ENCODE data around the gene SLC16A14.

Gene SLC16A14

DNA sequence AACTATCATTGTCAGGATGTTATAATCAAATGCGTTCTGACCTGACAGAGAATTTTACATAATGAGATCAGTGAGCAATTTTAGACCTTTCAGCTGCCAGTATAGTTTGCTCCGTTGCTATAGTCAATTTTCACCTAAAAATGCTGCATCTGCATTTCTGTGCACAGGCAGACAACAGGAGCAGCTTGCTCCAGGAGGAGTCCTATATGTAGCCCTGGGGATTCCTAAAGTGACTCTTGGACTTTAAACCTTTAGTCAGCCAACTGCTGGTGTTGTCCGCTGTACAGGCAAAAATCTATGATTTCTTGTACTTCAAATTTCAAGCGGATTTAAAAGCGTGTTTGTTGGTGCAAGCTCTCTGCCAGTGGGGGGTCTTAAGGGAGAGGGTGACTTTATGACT is 25.7 kb downstream of the SLC16A14 start:
- FAIRE-seq (no peak), DNase-seq (ENCODE audit: low spot score) (no peak)

GRCh38 chr2:230042195-230042594 is 26.5 kb downstream of the SLC16A14 start:
- DNase-seq (ENCODE audit: low spot score): no peak
- no peak for FAIRE-seq

DNA sequence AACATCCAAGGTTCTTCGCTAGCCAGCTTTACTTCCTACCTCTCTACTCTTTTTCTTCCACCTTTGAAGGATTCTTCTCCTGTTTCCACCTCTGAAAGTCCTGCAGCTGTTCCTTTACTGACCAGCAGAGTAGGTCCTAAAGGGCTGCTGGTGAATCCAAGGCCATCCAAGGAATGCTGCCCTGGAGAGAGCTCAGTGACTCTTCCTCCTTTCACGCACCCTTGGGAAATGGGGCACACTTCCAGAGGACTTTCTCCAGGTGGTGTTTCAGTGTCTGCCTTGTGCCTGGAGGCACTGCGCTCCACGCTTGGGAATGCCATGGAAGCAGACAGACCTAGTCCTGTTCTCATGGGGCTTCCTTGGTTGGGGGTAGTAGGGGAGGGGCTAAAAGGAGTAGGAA is 45.4 kb downstream of the SLC16A14 start:
- FAIRE-seq (no peak), DNase-seq (ENCODE audit: low spot score) (no peak)

GRCh38 chr2:230019742-230020141 is 49.0 kb downstream of the SLC16A14 start:
- DNase-seq (ENCODE audit: low spot score) (no peak), FAIRE-seq (no peak)

- no peak for FAIRE-seq
- no peak for DNase-seq (ENCODE audit: low spot score)
Observed at GRCh38 chr2:230018153-230018552, 50.6 kb downstream of the SLC16A14 start.

GRCh38 chr2:230016844-230017243 is 51.9 kb downstream of the SLC16A14 start:
- FAIRE-seq (peak; percentile 4), DNase-seq (ENCODE audit: low spot score) (no peak)

DNA sequence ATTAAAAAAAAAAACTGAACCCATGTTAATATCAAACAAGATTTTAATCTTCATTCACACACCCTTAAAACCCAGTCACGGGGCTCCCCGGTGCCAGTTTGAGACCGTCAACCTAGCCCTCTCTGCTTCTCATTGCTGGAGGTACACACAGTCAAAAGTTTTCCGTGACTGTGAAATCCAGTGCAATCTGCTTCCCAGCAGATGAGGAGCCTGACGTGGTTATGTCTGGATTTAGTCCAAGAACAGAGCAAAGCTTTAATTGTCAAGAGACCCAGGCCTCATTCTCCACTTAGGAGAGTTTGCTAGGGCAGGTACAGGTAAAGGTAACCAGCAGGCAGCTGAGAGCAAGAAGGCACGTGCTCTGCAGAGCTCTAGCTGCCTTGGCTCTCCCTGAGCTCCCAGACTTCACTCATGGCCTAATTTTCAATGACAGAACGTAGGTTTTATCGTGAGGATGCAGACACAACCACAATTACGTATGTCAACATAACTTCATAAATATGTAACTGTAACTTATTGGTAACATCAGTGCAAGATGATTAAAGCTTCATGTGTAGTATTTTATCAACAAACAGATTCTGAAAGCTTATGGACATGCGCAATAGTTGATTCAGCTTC is 56.3 kb downstream of the SLC16A14 start:
- DNase-seq (ENCODE audit: low spot score) (no peak), FAIRE-seq (no peak)

DNA sequence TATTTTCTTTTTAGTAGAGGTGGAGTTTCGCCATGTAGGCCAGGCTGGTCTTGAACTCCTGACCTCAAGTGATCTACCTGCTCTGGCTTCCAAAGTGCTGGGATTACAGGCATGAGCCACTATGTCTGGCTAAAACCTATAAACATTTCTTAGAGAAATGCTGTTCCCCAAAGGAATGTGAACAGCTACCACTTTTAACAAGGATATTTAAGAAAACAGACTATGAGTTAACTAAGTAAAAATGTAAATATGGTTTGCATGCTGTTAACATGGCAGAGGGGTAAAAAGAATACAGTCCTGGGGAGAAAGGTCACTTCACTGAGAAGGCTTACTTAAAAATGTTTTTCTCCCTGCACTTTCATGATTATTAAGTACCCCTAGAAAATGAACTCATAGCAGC is 57.1 kb downstream of the SLC16A14 start:
- FAIRE-seq (no peak), DNase-seq (ENCODE audit: low spot score) (no peak)

GRCh38 chr2:230010501-230010900 is 58.2 kb downstream of the SLC16A14 start:
- DNase-seq (ENCODE audit: low spot score) (no peak), FAIRE-seq (no peak)

GRCh38 chr2:230008708-230009066 is 60.0 kb downstream of the SLC16A14 start:
- no peak for DNase-seq (ENCODE audit: low spot score)
- no peak for FAIRE-seq

DNA sequence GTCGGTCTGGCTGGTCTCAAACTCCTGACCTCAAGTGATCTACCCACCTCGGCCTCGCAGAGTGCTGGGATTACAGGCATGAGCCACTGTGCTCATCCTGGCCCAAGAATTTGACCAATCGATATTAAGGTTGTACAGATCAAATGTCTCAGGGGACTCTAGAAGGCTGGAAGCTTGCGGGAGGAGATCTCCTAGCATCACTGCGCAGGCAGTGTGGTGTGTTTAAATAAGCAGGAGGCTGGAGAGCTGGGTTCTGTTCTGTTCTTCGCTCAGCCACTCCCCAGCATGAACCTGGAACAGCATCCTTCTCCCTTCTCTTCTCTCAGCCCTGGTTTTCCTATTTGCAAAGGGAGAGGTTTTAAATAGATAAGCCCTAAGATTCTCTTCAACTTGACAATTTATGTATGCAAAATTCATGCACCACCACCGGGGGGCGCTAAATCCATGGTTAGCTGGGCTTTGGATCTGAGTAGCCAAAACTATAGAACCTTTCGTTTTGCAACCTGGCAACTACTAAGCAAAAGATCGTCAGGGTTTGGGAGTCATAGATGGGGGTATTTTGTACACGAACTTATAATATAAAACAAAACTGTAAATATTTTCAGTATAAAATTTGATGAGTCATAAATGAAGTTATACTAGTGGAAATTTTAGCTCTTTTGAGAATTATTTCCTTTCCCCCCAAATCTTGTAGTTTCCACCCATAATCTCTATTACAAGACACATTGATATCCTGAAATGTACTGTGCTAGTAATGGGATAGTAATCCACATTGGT is 60.6 kb downstream of the SLC16A14 start:
- FAIRE-seq (no peak), DNase-seq (ENCODE audit: low spot score) (peak; percentile 44)

GRCh38 chr2:230000118-230000841 is 68.4 kb downstream of the SLC16A14 start:
- FAIRE-seq (no peak), DNase-seq (ENCODE audit: low spot score) (no peak)

GRCh38 chr2:229997565-229997964 is 71.2 kb downstream of the SLC16A14 start:
- FAIRE-seq: no peak
- no peak for DNase-seq (ENCODE audit: low spot score)

GRCh38 chr2:229996320-229996719 is 72.4 kb downstream of the SLC16A14 start:
- DNase-seq (ENCODE audit: low spot score) (no peak), FAIRE-seq (no peak)

DNA sequence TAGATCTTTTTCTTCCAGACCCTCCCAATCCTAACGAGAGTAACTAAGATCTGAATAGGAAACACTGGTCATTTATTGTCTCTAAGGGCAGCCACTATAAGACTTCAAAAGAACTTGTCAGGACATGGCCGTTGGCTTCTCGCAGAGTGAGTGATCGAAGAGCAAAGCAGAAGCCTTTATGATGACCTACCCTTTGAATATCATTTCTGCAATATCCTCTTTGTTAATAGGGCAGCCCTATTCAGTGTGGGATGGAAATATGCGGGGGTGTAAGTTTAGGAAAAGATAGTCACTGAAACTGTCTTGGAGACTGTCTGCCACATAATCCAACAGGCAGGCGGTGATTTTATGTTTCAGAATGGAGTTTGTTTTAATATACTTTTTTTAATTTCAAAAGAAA is 75.5 kb downstream of the SLC16A14 start:
- DNase-seq (ENCODE audit: low spot score) (no peak), FAIRE-seq (no peak)

All from RCC 7860 (cell line).